ENCODE results near the gene SPEG. TPM values are rescaled to one million over a fixed set of nuclear protein-coding genes. Genes with fewer than 3 reads are reported as not detected.

SPEG gene
- total RNA-seq, 2 experiments from 2014 or later = 15.3 to 17.7 TPM

DNA sequence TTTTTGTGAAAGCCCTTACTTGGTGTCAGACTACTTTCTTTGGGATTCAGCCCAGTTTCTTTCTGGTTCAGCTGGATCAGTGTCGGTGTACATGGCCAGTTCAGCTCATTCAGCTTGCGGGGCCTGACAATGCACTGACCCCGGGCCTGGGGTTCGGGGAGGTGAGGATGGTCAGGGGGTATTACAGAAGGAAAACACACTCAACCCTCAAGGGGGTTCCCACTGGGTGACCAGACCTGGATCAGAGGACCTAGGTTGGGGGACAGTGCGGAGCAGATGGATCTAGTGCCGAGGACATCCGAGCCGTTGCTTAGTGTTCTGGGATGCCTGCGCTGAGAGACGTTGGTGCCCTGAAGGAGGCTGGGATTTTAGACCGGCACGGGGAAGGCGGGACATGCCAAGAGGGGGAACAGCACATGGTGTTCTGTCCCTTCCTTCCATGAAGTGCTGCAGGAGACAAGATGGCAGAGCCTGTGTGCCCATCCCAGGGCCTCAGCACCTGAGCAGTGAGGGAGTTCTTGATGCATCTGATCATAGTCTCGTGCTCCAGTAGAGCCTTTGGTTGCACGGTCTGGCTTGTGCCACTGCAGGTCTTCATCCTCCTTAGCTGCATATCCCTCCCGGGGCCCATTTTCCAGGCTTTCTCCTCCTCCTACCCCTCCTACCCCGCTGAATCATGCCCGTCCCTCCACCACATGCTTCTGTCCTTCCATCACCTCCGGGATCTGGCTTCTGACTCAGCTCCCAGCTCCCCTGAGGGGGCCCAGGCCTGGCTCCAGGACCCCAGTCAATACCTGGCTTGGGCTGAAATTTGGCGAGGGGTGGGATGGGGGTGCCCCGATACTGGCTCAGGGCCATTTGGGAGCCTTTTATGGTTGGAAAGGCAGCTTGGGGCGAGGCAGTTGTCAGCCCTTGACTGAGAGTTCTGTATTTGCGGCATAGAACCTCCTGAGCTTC is 18.0 kb downstream of the SPEG start:
- no peak overlapping the region for H3K4me3 Mint-ChIP-seq
- Histone ChIP-seq H3K4me1 (ENCODE audit: insufficient read depth, low read length) (no peaks in the 10 kb centered on the region), H3K27ac (ENCODE audit: low read depth in 1 of 2, low read length in 2 of 2) (no peak overlapping the region), H3K9me3 (ENCODE audit: control insufficient read depth in 1 of 2, insufficient read depth in 1 of 2, low read length in 2 of 2) (peaks cover 0 to 4% of the 10 kb centered on the region in 2 experiments), H3K4me3 (ENCODE audit: low read length) (no peak overlapping the region), H3K36me3 (ENCODE audit: insufficient read depth, low read length) (no peaks in the 10 kb centered on the region), H3K27me3 (ENCODE audit: control insufficient read depth in 1 of 2, insufficient read depth in 2 of 2, low read length in 2 of 2) (peaks cover 16 to 23% of the 10 kb centered on the region in 2 experiments)
- H3K27me3 Mint-ChIP-seq = peaks cover 23% of the 10 kb centered on the region
- TF ChIP-seq, protein P1, sequence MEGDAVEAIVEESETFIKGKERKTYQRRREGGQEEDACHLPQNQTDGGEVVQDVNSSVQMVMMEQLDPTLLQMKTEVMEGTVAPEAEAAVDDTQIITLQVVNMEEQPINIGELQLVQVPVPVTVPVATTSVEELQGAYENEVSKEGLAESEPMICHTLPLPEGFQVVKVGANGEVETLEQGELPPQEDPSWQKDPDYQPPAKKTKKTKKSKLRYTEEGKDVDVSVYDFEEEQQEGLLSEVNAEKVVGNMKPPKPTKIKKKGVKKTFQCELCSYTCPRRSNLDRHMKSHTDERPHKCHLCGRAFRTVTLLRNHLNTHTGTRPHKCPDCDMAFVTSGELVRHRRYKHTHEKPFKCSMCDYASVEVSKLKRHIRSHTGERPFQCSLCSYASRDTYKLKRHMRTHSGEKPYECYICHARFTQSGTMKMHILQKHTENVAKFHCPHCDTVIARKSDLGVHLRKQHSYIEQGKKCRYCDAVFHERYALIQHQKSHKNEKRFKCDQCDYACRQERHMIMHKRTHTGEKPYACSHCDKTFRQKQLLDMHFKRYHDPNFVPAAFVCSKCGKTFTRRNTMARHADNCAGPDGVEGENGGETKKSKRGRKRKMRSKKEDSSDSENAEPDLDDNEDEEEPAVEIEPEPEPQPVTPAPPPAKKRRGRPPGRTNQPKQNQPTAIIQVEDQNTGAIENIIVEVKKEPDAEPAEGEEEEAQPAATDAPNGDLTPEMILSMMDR (IDR thresholded peaks at IDR 0.05) = no peak
- intact Hi-C loops (cut with DNase I, micrococcal nuclease) = no loop called here
- H3K36me3 Mint-ChIP-seq (ENCODE audit: low read depth) = no peaks in the 10 kb centered on the region
- ChIA-PET POLR2A (no interaction called here), CTCF (no interaction called here)
- H3K9me3 Mint-ChIP-seq = no peaks in the 10 kb centered on the region
- ATAC-seq (ENCODE audit: poor library complexity) (no peak), DNase-seq (no peak)
- peaks cover 2% of the 10 kb centered on the region for H3K4me1 Mint-ChIP-seq (ENCODE audit: low read depth)
- no peak overlapping the region for H3K27ac Mint-ChIP-seq

DNA sequence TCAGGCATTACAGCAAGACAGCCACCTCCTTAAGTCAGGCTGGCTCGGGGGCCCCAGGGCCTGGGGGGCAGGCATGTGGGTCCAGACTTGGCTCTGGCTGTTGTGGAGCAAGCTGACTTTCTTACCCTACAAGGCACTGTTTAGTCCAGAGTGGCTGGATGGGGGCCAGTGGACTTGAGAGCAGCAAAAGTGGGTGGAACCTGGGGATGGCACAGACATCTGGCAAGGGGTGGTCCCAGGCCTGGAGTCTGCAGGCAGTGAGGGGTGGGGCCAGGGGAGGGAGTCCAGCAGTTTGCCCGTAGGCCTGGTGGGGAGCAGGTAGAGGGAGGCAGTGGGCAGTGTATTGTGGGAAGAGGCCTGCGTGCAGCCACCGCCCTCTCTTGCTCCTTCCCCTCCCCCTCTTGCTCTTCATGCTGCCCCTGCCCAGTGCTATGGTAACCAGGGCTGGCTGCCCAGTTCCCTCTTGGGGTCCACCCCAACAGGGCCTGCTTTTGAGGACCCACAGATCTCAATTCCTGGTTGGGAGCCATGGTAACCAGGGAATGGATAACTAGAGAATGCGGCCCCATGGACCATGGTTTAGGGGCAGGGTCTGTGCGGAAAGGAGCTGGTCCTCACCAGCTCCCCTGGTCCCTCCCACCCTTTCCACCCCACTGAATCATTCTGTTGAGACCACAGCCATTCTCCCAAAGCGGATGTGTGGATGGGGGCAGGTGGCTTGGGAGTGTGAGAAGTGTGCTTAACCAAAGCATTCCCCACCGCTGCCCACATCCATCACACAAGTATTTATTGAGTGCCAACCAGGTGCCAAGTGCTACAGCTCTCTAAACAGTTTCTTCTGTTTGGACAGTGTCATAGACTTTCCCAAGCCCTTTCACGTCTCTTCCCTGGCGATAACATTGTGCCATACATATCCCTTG is 19.3 kb downstream of the SPEG start:
- no peak overlapping the region for H3K27ac ChIP-seq (ENCODE audit: low read depth in 1 of 2, low read length in 2 of 2)
- peaks cover 3% of the 10 kb centered on the region for H3K4me1 ChIP-seq (ENCODE audit: insufficient read depth, low read length)
- ChIA-PET POLR2A (no interaction called here), CTCF (no interaction called here)
- Mint-ChIP-seq H3K36me3 (ENCODE audit: low read depth) (no peaks in the 10 kb centered on the region), H3K4me3 (no peak overlapping the region), H3K4me1 (ENCODE audit: low read depth) (peaks cover 6% of the 10 kb centered on the region), H3K9me3 (no peaks in the 10 kb centered on the region), H3K27ac (no peak overlapping the region), H3K27me3 (peaks cover 23% of the 10 kb centered on the region)
- intact Hi-C loops (cut with DNase I, micrococcal nuclease) = no loop called here
- TF ChIP-seq, protein P1 (IDR thresholded peaks at IDR 0.05) = no peak
- H3K9me3 ChIP-seq (ENCODE audit: control insufficient read depth in 1 of 2, insufficient read depth in 1 of 2, low read length in 2 of 2) = peaks cover 0 to 4% of the 10 kb centered on the region in 2 experiments
- DNase-seq (no peak), ATAC-seq (ENCODE audit: poor library complexity) (no peak)
- no peaks in the 10 kb centered on the region for H3K36me3 ChIP-seq (ENCODE audit: insufficient read depth, low read length)
- no peak overlapping the region for H3K4me3 ChIP-seq (ENCODE audit: low read length)
- peaks cover 14 to 18% of the 10 kb centered on the region in 2 experiments for H3K27me3 ChIP-seq (ENCODE audit: control insufficient read depth in 1 of 2, insufficient read depth in 2 of 2, low read length in 2 of 2)

DNA sequence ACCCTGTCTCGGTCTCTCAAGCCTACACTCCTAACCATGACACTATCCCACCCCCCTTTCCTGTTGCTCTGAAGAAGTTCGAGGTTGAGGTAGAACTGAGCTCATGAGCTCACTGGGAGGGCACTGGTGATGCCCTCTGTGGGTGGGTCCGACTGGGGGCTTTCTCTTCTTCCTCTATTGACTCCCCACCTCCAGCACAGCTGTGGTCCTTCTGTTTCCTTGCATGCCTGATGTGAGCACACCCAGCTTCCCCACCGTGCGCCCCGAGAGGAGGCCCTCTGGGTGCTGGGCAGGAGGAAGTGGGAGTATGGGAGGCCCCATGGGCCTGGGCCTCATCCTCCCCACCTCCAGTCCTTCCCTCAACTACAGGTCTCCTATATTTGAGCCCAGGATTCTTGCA is 20.9 kb downstream of the SPEG start:
- Histone ChIP-seq H3K27ac (ENCODE audit: low read depth in 1 of 2, low read length in 2 of 2) (no peak overlapping the region), H3K36me3 (ENCODE audit: insufficient read depth, low read length) (no peaks in the 10 kb centered on the region), H3K27me3 (ENCODE audit: control insufficient read depth in 1 of 2, insufficient read depth in 2 of 2, low read length in 2 of 2) (peaks cover under 1 to 6% of the 10 kb centered on the region in 2 experiments), H3K4me1 (ENCODE audit: insufficient read depth, low read length) (peaks cover 8% of the 10 kb centered on the region), H3K4me3 (ENCODE audit: low read length) (no peak overlapping the region), H3K9me3 (ENCODE audit: control insufficient read depth in 1 of 2, insufficient read depth in 1 of 2, low read length in 2 of 2) (no peaks in the 10 kb centered on the region)
- CTCF ChIA-PET = interaction anchor here (1.1 kb wide), 1 partner anchor 74 kb away, joined by 3 read pairs; no protein-coding TSS in a partner anchor
- no peak for ATAC-seq (ENCODE audit: poor library complexity)
- Mint-ChIP-seq H3K27me3 (peaks cover 9% of the 10 kb centered on the region), H3K36me3 (ENCODE audit: low read depth) (no peaks in the 10 kb centered on the region), H3K4me1 (ENCODE audit: low read depth) (peaks cover 6% of the 10 kb centered on the region), H3K9me3 (no peaks in the 10 kb centered on the region), H3K27ac (no peak overlapping the region), H3K4me3 (no peak overlapping the region)
- TF ChIP-seq, protein P1 (IDR thresholded peaks at IDR 0.05) = no peak
- intact Hi-C loops (cut with DNase I, micrococcal nuclease) = loop anchor here in 1 of 2 experiments (5.0 kb wide), 1 partner anchor 53 kb away; no protein-coding TSS in a partner anchor
- POLR2A ChIA-PET = no interaction called here
- no peak for DNase-seq
